ENCODE results near the gene TRAK1.

DNA sequence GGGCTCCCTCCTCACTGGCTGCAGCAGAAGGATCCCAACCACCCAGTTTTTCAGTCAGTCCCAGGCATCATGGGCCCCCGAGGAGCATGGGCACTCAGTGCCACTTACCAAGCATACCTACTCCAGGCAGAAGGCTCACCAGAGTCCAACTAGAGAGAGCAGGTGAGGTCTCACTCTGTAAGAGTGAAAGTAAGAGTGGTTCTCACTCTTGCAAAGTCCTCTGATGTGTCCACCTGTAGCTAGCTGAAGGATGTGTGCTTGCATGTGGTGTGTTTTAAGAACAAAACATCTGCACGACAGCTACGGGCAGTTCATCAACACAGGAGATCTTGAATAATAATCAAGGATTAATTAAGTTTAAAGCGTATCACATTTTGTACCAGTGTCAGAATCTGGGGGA lies 125.1 kb downstream of the TRAK1 start:
- TF ChIP-seq, protein P1, sequence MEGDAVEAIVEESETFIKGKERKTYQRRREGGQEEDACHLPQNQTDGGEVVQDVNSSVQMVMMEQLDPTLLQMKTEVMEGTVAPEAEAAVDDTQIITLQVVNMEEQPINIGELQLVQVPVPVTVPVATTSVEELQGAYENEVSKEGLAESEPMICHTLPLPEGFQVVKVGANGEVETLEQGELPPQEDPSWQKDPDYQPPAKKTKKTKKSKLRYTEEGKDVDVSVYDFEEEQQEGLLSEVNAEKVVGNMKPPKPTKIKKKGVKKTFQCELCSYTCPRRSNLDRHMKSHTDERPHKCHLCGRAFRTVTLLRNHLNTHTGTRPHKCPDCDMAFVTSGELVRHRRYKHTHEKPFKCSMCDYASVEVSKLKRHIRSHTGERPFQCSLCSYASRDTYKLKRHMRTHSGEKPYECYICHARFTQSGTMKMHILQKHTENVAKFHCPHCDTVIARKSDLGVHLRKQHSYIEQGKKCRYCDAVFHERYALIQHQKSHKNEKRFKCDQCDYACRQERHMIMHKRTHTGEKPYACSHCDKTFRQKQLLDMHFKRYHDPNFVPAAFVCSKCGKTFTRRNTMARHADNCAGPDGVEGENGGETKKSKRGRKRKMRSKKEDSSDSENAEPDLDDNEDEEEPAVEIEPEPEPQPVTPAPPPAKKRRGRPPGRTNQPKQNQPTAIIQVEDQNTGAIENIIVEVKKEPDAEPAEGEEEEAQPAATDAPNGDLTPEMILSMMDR (IDR thresholded peaks at IDR 0.05; ENCODE audit: poor library complexity), result no peak
- no peak for TF ChIP-seq EZH2 (IDR thresholded peaks at IDR 0.05; ENCODE audit: borderline replicate concordance)
